ENCODE measurements around the gene ZGPAT.
"Not testable (repeated sequence)": the region's sequence is repeated elsewhere in the genome, so short reads cannot be mapped to it uniquely, and the experiment has no call there.

ZGPAT gene

GRCh38 chr20:63714858-63715257, 7.0 kb downstream of the ZGPAT start:
- TF ChIP-seq CTCF (IDR thresholded peaks at IDR 0.05; ENCODE audit: insufficient read depth, low read depth, low read length, missing control alignments), result no peak
- no peak for DNase-seq (ENCODE audit: low read depth)
- no peak overlapping the region for H3K4me3 ChIP-seq (ENCODE audit: low read depth, low read length)

DNA sequence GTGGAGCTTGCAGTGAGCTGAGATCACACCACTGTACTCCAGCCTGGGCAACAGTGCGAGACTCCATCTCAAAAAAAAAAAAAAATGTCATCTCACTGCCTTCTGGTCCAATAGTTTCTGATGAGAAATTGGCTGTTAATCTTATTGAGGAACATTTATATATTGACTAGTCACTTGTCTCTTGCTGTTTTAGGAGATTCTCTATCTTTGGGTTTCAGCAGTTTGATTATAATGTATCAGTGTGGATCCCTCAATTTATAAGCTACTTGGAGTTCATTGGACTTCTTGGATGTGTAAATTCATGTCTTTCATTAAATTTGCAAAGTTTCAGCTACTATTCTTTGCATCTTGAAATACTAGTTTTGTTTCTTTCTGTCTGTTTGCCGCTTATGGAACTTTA, 11.2 kb downstream of the ZGPAT start:
- H3K4me3 ChIP-seq (ENCODE audit: low read depth, low read length), result no peak overlapping the region
- no peak for TF ChIP-seq CTCF (IDR thresholded peaks at IDR 0.05; ENCODE audit: insufficient read depth, low read depth, low read length, missing control alignments)
- no peak for DNase-seq (ENCODE audit: low read depth)

GRCh38 chr20:63722967-63723622, 15.3 kb downstream of the ZGPAT start:
- not testable (repeated sequence) for DNase-seq (ENCODE audit: low read depth); H3K4me3 ChIP-seq (ENCODE audit: low read depth, low read length)

GRCh38 chr20:63730189-63730733, 22.4 kb downstream of the ZGPAT start:
- not testable (repeated sequence) for DNase-seq (ENCODE audit: low read depth)

GRCh38 chr20:63731410-63731809, 23.6 kb downstream of the ZGPAT start:
- H3K4me3 ChIP-seq (ENCODE audit: low read depth, low read length), result no peak overlapping the region
- TF ChIP-seq CTCF (IDR thresholded peaks at IDR 0.05; ENCODE audit: insufficient read depth, low read depth, low read length, missing control alignments), result no peak
- no peak for DNase-seq (ENCODE audit: low read depth)

More at GRCh38 chr20:63730189-63730733, 22.4 kb downstream of the ZGPAT start:
- not testable (repeated sequence) for H3K4me3 ChIP-seq (ENCODE audit: low read depth, low read length)

DNA sequence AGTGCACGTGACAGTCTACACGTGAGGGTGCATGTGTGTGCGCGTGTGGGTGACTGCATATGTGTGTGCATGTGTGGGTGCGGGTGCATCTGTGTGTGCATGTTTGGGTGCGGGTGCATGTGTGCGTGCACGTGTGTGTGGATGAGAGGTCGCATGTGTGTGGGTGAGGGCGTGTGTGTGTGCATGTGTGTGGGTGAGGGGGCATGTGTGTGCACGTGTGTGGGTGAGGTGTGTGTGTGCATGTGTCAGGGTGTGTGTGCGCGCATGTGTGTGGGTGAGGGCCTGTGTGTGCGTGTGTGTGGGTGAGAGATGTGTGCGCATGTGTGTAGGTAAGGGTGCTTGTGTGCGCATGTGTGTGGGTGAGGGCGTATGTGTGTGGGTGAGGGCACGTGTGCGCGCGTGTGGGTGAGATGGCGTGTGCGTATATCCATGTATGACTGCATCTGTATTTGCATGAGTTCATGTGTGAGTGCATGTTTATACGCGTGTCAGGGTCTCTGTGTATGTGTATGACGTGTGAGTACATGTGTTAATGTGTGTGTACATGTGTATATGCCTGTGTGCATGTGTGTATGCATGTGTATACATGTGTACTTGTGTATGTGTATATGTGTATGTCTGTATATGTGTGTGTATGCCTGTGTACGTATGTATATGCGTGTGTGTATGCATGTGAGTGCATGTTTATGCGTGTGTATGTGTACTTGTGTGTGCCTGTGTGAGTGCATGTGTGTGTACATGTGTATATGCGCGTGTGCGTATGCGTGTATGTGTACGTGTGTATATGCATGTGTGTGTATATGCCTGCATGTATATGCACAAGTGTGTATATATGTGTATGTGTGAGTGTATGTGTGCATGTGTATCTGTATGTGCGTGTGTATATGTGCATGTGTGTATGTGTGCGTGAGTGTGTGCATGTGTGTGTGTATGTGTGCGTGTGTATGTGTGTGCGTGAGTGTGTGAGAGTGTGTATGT, 24.6 kb downstream of the ZGPAT start:
- no peak overlapping the region for H3K4me3 ChIP-seq (ENCODE audit: low read depth, low read length)
- TF ChIP-seq CTCF (IDR thresholded peaks at IDR 0.05; ENCODE audit: insufficient read depth, low read depth, low read length, missing control alignments), result no peak
- no peak for DNase-seq (ENCODE audit: low read depth)

GRCh38 chr20:63733117-63733516, 25.3 kb downstream of the ZGPAT start:
- H3K4me3 ChIP-seq (ENCODE audit: low read depth, low read length), result no peak overlapping the region
- DNase-seq (ENCODE audit: low read depth), result no peak
- no peak for TF ChIP-seq CTCF (IDR thresholded peaks at IDR 0.05; ENCODE audit: insufficient read depth, low read depth, low read length, missing control alignments)
